ENCODE measurements around the gene SERGEF.

DNA sequence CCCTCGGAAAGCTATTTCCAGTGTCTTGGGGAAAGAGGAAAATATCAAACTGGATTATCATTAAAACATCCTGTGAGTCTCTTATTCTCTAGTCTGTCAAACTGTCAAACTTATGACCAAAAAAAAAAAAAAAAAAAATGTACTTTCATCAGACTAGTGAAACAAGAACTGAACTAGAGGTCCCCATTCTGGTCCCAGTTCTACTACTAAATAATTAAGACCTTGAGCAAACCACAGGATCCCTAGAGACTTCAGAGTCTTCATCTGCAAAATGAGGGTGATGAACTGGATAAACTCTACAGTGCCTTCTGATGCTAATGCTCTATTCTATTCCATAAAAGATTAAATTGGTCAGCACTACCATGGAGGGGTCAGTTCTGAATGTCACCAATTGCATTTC, 105.8 kb downstream of the SERGEF start:
- TF ChIP-seq, protein P1, sequence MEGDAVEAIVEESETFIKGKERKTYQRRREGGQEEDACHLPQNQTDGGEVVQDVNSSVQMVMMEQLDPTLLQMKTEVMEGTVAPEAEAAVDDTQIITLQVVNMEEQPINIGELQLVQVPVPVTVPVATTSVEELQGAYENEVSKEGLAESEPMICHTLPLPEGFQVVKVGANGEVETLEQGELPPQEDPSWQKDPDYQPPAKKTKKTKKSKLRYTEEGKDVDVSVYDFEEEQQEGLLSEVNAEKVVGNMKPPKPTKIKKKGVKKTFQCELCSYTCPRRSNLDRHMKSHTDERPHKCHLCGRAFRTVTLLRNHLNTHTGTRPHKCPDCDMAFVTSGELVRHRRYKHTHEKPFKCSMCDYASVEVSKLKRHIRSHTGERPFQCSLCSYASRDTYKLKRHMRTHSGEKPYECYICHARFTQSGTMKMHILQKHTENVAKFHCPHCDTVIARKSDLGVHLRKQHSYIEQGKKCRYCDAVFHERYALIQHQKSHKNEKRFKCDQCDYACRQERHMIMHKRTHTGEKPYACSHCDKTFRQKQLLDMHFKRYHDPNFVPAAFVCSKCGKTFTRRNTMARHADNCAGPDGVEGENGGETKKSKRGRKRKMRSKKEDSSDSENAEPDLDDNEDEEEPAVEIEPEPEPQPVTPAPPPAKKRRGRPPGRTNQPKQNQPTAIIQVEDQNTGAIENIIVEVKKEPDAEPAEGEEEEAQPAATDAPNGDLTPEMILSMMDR (conservative IDR thresholded peaks at IDR 0.05) = no peak
- TF ChIP-seq EZH2 (IDR thresholded peaks at IDR 0.05; ENCODE audit: low read depth) = no peak

All from PC-9 (cell line).